ENCODE data around the gene NR1I3.
A peak's percentile ranks its signal among the peaks of the same experiment; 100 is the strongest.

NR1I3 gene

DNA sequence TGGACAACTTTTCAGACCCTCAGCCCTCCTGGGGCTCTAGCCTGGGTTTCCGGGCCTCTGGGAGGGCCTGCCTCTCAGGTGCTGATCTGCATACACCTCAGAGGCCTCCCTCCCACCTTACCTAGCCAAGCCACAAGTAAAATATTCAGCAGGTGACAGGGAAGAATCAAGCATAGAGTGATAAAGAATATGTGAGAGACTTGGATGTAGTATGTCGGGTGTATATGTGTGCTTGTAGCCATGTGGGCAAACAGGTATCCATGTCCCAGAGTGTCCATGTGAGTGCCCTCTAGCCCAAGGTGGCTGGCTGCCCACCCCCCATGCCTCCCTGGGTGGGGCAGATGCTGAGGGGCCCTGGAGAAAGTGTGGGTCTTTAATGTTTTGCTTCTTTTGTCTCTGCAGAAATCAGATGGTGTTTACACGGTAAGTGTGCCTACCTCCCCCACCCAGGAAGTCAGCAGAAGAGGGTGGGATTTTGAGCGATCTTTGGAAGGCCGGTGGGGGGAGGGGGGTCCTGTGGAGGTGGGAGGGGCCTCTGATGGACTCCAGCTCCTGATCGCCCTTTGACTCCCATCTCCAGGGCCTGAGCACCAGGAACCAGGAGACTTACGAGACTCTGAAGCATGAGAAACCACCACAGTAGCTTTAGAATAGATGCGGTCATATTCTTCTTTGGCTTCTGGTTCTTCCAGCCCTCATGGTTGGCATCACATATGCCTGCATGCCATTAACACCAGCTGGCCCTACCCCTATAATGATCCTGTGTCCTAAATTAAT lies 19.5 kb downstream of the NR1I3 start:
- DNase-seq (ENCODE audit: low spot score): no peak

GRCh38 chr1:161217831-161218230 lies 20.2 kb downstream of the NR1I3 start:
- no peak for DNase-seq (ENCODE audit: low spot score)

DNA sequence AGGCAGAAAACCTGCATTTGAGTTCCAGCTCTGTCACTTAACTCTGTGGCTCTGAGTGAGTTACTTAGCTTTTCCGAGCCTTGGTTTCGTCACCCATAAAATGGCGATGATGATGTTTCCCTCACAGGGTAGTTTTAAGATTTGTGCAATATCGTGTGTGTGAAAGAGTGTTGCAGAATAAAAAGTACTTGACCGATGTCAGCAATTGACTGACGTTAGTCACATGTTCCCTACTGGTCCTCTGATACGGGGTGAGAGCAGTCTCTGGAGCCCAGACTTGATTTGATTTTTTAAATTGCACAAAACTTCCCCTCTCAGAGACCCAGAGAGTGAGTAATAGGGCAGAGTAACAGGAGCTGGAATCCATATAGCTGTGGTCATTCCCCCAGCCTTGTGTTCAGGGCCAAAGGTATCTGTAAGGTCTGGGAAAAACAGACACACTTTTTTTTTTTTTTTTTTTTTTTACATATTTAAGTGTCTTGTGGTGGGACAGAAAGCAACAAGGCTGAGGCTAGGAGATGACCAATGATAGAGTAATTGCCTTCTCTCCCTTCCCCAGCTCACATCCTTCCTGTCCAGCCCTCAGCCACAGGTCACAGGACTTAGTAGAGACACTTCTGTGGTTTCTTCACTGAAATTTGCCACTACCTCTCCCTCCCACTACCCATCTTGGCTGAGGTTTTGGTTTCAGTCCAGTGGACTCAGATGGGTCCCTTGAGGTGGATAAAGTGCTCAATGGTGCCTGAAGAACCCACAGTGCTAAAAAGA lies 20.9 kb downstream of the NR1I3 start:
- DNase-seq (ENCODE audit: low spot score): peak; percentile 57

DNA sequence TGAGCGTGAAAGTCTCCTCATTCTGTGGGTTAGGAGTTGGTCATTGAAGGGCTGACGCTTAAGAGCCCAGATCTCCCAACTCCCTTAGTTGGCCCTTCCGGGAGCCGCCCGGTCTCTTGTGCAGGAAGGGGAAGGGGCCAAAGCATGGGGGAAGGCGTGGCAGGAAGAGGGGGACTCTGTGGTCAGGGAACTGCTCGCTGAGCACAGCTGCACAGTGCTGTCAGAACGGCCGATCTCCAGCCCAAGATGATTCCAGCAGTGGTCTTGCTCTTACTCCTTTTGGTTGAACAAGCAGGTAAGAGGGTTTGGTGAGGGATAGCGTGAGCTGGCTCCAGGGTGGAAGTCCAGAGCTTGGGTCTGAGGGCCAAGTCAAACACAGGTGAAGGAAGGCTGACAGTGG lies 22.9 kb downstream of the NR1I3 start, which contains the start of gene FCER1G:
Gene FCER1G (plus strand): TSS at position 220 of the 400 bp plus-strand sequence. CDS start 27 bp downstream, at position 247.
- no peak for DNase-seq (ENCODE audit: low spot score)

GRCh38 chr1:161214369-161214768 lies 23.6 kb downstream of the NR1I3 start:
- peak; percentile 58 for DNase-seq (ENCODE audit: low spot score)

DNA sequence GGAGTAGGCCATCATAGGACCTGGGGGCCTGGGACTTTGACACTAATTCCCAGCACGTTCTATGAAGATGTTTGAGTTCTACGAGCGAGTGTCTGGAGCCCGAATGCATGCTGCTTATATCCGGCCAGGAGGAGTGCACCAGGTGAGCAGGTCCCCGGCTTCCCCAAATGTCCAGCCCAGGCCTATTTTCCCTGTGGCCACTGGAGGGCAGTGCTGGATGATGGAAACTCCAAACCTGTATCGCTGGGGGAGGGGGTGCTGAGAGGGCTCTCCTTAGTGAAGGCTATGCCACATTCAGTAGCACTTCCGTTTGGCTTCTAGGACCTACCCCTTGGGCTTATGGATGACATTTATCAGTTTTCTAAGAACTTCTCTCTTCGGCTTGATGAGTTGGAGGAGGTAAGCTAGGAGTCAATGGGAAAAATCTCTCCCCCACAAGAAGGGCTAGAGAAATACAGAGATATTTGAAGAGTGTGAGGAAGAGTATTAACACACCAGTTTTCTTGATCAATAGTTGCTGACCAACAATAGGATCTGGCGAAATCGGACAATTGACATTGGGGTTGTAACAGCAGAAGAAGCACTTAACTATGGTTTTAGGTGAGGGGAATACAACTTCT lies 28.1 kb downstream of the NR1I3 start:
- DNase-seq (ENCODE audit: low spot score): peak; percentile 78

- no peak for DNase-seq (ENCODE audit: low spot score)
Observed at GRCh38 chr1:161207173-161207572, 30.8 kb downstream of the NR1I3 start.

DNA sequence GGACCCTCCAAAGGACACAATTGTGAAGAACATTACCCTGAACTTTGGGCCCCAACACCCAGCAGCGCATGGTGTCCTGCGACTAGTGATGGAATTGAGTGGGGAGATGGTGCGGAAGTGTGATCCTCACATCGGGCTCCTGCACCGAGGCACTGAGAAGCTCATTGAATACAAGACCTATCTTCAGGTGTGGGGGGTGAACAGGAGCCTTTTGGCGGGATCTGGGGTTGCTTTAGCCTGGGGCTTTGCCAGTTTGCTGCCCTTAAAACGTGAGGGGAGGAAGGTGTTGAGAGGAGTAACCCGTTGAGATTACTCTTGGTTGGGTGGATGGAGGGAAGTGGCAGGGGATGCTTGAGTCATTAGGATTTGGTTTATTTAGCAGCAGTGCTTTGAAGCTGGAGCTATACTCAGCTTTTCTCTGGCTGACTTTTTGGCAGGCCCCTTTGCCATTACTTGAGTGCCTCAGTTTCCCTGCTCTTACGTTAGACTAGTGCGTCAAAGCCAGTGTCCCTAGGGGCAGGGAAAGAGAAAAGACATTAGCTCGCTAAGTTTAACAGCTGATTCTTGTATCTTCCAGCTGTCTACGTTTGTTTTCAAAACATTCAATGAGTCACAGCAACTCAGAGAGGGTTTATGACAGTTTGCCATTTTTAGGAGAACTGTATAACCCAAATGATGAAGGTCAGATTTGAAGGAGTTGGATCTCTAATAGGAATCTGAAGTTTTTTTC lies 31.4 kb downstream of the NR1I3 start:
- DNase-seq (ENCODE audit: low spot score): no peak

DNA sequence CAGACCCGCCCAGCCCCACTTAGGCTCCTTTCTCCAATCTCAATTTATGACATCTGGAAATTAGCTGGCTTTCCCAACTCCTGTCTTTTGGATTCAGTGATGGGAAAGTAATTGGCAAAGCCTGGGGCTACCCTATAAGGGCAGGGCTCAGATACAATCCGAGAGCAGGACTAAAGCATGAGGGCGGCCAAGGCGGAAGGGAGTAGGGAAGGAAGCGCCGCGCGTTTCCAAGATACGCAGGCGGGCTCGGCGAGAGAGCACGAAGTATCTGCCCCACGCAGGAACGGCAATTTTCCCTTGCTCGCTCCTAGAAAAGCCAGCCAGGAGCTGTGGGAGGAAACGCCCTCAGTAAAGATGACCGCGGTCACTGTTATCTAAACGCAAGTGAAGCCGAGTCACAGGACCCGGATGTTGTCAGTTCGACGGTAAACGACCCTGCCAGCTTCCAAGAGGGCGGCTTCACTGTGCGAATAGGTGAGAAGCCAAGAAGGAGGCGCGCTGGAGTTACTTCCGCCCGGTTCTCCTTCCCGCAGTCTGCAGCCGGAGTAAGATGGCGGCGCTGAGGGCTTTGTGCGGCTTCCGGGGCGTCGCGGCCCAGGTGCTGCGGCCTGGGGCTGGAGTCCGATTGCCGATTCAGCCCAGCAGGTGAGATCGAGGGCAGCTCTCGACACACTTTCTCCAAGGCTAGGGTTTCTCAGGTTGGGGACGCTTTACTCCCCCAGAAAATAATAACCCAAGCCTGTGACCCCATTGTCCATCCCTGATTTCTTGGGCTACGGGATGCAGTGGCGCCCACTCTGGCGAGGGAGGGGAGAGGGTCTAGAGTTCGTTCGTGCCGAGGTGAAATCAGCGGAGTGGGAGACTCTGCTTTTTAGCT lies 35.9 kb downstream of the NR1I3 start, which contains the start of gene NDUFS2:
Gene NDUFS2 (plus strand): TSS at position 532 of the 877 bp plus-strand sequence. CDS start 19 bp downstream, at position 551.
- DNase-seq (ENCODE audit: low spot score): peak; percentile 100

DNA sequence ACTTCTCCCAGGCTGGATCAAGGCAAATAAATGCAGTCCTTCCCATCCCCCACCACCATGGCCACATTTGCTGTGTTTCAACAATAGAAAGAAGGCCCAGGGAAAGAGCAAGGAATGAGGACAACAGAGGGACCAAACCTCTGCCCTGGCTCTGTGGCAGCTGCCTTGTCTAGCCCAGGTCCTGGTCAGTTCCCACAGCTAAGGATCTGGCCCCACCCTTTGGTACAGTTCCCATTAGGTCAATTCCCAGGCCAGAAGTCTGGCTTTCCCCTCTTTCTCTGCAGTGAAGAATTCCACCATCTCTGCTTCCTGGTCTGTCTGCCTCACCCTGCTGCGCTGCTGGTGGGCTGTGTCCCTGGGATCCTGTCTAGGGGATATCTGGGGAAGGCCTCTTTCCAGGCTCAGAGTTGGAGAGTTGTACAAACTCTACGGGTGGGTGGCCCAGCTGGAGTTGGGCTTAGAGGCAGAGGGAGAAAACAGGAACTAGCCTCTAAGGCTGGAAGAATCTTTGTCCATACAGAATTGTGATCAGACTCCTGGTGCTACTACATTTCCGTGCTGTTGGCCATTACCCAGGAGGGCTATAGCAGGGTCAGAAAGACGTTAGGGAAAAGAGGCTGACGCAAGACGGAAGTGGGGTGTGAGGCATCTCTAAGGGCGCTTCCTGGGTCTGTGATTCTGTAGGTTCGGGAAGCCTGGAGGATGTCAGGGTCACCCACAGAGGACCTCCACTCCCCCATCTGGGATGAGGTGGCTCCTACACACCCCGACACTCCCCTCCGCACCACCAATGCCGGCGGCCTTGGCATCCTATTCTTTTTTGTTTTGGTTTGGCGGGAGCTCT lies 36.8 kb downstream of the NR1I3 start:
- peak; percentile 73 for DNase-seq (ENCODE audit: low spot score)

DNA sequence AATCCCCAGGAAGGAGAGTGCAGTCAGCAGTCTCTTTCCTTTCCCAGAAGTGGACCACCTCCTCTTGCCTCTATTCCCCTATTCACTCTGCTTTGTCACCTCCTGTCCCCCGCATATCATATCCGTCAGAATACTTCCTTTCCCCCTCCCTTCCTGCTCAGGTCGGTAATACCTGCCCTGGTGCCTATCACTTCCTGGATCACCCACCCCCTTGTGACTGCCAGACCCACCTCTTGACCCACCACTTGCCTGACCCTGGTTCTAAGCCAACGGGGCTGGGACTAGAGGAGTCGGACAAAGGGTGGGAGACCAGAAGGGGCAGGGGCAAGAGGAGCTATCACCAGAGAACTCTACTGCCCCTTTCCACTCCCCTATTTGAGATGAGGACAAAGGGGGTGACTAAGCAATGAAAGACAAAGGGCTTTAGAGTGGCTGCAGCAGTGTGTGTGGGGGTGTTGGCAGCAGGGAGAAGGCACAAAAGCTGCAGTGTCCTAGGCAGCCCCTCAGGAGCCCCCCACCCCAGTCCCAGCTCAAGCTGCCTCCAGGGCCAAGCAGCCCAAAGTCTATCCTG lies 37.5 kb downstream of the NR1I3 start:
- peak; percentile 97 for DNase-seq (ENCODE audit: low spot score)

DNA sequence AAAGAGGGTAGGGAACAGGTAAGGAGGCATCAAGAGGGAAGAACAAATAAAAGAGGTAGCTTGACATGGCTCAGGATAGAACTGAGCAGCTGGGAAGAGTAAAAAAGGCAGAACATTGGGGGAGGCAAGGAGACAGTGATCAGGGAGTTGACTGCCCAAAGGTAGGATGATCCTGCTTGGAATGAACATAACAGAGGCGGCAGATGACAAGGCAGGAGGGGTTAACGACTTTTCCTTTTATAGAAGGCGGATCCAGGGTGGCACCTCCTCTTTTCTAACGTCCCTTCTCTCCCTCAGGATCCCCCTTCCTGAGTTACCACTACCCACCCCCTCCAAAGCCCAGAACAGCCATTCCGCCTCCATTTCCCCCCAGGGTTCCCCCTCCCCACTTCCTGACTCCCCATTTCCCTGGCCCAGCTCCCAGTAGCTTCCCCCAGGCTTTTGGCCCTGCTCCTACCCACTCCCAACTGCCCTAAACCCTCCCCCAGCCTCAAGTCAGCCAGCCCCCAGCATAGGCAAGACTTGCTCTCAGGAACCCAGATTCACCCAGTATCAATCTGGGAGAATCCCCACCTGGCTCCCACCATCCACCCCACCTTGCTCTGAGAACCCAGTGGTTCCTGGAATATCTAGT lies 38.4 kb downstream of the NR1I3 start:
- DNase-seq (ENCODE audit: low spot score): peak; percentile 64

- peak; percentile 98 for DNase-seq (ENCODE audit: low spot score)
Observed at GRCh38 chr1:161198897-161199431, 39.0 kb downstream of the NR1I3 start, which contains the start of gene ADAMTS4. Gene ADAMTS4 (minus strand): TSS chr1:161199054. CDS start chr1:161198627, 427 bp downstream.

GRCh38 chr1:161198194-161198896 lies 39.7 kb downstream of the NR1I3 start:
- no peak for DNase-seq (ENCODE audit: low spot score)

DNA sequence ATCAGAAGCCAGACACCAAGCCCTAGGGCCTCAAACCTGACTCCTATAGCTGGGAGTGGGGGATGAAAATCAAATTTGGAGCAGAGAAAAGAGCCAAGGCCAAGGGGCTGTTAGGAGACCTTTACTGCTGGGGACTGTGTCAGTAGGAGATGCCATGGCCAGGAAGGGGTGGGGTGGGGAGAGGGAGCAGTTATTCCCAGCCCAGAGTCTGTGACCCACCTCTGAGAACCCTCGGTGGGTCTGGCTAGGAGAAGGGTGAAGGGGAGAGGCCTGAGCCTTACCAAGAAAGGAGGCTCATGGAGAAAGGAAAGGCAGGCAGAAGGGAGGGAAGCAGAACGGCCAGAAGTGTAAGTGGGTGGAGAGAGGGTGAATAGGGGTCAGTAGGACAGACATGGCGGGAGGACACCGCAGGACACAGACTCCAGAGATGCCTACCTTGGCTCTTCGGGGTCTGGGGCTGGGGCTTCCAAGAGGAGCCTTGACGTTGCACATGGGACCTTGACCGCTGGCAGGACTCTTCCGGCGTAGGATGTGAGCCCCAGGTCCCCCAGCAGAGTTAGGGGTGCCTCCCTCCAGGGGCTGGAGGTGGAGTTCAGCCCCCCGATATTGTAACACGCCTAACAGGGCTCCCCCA lies 40.3 kb downstream of the NR1I3 start:
- no peak for DNase-seq (ENCODE audit: low spot score)

- no peak for DNase-seq (ENCODE audit: low spot score)
Observed at GRCh38 chr1:161196521-161197451, 41.2 kb downstream of the NR1I3 start.
